C4-2B (cell line): ENCODE measurements around the gene SMKR1.

Experiments used
- H3K27ac ChIP-seq: fragments of 450-650 bp; 2 replicates; pipeline ENCODE4 v1.5.1; 2017
- ZFX ChIP-seq: fragments of 450-650 bp; IDR thresholded peaks from 2 replicates; pipeline ENCODE4 v1.6.1; 2017
- TF ChIP-seq, protein P1 (sequence below): fragments of 450-650 bp; conservative IDR thresholded peaks from 2 replicates; pipeline ENCODE4 v1.5.1; 2017; ENCODE audit warnings: mild to moderate bottlenecking

Gene SMKR1

DNA sequence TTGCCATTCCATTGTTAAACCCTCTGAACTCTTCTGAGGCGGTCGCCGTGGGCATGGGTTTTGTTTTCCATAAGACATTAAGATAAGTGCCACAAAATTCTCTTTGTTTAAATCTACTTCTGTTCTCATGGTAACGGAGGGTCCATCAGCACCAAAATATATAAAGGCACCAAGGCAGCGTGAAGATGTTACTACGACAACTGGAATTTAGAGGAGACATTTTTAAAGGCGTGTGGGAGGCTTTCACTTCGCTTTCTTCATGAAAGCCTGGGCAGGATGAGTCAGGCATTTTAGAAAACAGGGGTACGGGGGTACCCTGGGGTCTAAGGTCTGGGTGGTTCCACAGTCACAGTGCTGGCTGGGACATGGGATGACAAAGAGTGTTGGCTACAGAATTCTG is 34.0 kb downstream of the SMKR1 start:
- H3K27ac ChIP-seq, result no peak overlapping the region
- TF ChIP-seq, protein P1, sequence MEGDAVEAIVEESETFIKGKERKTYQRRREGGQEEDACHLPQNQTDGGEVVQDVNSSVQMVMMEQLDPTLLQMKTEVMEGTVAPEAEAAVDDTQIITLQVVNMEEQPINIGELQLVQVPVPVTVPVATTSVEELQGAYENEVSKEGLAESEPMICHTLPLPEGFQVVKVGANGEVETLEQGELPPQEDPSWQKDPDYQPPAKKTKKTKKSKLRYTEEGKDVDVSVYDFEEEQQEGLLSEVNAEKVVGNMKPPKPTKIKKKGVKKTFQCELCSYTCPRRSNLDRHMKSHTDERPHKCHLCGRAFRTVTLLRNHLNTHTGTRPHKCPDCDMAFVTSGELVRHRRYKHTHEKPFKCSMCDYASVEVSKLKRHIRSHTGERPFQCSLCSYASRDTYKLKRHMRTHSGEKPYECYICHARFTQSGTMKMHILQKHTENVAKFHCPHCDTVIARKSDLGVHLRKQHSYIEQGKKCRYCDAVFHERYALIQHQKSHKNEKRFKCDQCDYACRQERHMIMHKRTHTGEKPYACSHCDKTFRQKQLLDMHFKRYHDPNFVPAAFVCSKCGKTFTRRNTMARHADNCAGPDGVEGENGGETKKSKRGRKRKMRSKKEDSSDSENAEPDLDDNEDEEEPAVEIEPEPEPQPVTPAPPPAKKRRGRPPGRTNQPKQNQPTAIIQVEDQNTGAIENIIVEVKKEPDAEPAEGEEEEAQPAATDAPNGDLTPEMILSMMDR, result no peak
- no peak for TF ChIP-seq ZFX

DNA sequence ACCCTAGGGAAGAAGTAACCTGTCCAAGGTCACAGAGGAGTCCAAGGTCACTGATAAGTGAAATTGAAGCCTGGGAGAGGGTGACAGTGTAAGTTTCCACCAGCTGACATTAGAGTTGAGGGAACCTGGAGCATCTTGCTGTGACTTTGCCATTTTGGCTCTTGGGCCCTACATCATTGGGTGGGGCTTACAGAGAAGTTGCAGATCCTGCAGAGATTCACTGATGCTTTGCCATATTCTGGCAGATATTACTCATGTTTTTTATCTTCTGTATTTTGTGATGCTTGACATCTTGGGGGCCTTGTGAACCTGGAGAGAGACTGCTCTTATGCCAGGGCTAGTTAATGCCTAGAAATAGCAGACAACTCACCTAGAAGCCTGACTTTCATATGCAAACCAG is 36.5 kb downstream of the SMKR1 start:
- no peak for TF ChIP-seq ZFX
- TF ChIP-seq, protein P1, result no peak
- no peak overlapping the region for H3K27ac ChIP-seq

DNA sequence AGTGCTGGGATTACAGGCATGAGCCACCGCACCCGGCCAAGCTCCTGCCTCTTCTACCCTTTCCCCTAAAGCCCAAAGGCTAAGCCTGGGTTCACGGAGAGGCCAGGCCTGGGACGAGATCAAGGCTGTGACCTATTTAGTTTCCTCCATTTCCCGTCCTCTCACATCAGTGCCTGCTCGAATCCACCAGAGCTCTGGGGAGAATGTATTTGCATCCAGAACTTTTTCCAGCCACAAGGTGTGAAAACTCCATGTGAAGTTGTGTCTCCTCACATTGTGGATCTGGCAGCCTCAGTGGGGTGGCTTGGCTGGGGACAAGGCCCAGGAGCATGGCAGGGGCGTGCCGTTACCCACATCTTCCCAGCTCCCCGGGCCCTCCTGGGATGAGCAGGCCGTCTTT is 38.0 kb downstream of the SMKR1 start:
- TF ChIP-seq ZFX, result no peak
- TF ChIP-seq, protein P1, result no peak
- no peak overlapping the region for H3K27ac ChIP-seq

DNA sequence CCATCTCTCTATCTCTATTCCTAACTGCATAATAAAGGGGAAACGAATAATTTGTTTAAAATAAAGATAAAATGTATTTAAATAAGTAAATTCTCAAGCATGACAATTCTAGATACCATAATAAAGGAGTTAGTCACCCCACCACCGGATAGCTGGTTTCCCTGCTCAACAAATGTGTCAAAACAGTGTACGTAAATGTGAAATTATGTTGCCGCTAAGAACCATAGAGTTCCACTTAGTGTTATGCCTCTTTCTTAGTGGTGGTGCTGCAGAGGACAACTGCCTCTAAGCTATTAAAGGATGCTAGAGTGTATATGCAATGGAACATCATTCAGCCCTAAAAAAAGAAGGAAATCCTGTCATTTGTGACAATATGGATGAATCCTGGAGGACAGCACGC is 42.4 kb downstream of the SMKR1 start:
- no peak overlapping the region for H3K27ac ChIP-seq
- TF ChIP-seq, protein P1, result no peak
- TF ChIP-seq ZFX, result no peak

DNA sequence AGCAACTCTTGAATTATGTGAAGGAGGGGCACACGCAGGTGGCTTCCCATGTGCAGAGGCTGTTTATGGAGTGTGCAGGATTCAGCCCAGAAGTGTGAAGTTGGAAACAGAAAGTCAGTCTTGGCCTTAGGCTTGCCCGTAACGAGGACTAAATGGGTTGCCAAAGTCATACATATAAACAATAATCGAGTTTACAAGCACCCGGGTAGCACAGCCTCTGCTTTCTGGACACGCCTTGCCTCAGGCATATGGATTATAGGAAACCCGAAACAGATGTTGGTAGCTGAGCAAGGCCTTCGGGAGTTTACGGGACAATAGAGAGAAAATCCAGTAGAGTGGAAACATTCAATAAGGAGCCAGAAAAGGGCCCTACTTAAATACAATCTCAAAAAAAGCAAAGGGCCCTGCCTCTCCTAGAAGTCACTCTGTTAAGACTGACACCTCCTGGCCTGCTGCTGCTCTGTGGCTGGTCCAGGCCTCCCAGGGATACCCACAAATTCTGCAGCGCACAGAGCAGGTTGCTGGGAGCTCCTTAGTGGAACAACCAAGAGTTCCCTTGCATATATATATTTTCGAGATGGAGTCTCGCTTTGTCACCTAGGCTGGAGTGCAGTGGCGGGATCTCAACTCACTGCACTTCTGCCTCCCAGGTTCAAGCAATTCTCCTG is 48.5 kb downstream of the SMKR1 start:
- no peak for TF ChIP-seq ZFX
- TF ChIP-seq, protein P1, result no peak
- no peak overlapping the region for H3K27ac ChIP-seq

DNA sequence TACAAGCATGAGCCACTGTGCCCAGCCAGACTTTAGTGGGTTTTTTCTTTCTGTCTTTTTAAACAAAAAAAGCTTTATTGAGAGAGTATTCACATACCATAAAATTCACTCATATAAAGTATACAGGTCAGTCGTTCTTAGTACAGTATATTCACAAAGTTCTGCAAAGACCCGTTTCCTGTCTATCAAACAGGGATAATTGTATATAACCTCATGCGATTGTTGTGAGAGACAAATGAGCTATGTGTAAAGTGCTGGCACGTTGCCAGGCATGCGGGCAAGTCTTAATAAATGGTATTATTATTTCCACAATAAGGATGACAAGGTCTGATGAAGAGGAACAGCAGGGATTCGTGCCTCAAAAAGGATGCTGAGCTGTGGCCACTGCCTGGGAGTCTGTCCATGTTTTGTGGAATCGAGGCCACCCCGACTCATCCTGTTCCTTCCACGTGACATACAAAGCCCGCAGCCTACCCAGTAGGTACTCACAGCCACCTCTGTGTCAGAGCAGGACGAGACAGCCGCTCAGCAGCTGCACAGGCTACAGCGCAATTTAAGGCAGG is 51.6 kb downstream of the SMKR1 start:
- TF ChIP-seq, protein P1, result no peak
- TF ChIP-seq ZFX, result no peak
- no peak overlapping the region for H3K27ac ChIP-seq

DNA sequence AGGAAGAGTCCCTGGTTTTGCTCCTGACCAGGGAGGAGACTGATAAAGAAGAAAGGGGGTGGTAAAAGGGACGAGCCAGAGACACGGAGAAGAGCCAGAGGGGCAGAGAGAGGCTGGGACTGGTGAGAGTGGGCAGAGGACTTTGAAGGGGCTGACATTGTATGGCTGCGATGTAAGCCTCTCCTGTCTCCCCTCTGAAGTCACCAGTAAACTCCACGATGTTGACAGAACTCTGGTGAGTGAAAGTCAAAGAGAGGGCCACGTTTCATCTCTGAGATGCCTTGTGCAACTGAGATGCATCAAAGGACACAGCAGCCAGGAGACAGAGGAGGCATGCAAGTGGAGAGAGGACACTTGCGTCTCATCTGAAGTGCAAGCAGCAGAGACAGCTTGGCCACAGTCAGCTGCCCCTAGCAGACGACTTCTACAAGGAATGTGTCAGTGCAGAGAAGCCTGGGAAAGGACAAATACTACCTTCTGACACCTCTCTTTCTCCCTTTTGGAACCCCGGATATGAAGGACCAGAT is 54.3 kb downstream of the SMKR1 start:
- TF ChIP-seq, protein P1, result no peak
- no peak for TF ChIP-seq ZFX
- H3K27ac ChIP-seq, result no peak overlapping the region
